Cerebellar nuclear complex (tissue), 1 donor: ENCODE results near the gene CAND1.
"Not testable (repeated sequence)": the region's sequence is repeated elsewhere in the genome, so short reads cannot be mapped to it uniquely, and the experiment has no call there.

Source experiments
- DNase-seq, 2 experiments: peaks; one replicate each; lab custom pipeline; 2025; lab: John Stamatoyannopoulos, UW

Gene CAND1

DNA sequence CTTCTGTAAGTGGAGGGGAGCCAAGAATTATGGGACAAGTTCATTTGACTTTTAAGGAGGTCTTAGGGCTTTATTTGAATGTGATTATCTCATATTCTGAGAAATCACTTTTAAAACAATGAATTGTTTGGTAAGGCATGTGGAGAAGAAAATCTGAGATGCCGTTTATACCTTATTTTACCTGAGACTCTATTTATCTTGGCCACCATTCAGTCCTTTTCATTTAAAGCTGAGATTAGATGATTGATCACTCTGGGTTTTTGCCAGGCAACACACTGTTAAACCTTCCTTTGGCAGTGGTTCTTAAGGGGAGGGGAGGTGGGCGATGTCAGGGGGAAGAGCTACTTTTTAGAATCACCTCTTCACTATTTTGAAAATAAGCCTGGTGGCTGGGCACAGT lies 11.4 kb downstream of the CAND1 start:
- DNase-seq = no peak

- no peak for DNase-seq
Observed at GRCh38 chr12:67284561-67284960, 15.4 kb downstream of the CAND1 start.

DNA sequence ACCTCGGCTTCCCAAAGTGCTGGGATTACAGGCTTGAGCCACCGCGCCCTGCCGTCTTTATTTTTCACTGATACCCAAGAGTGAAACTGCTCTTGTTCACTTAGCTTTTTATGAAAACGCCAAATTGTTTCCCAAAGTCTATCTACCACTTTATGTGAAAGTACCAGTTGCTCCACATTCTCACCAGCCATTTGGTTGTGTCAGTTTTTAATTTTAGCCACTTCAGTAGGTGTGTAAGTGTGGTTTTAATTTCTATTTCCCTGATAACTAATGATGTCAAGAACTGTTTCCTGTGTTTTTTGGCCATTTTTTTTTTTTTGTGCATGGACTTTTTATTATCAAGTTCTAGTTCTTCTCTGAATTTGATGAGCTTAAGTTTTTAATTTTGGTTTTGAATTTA lies 17.1 kb downstream of the CAND1 start:
- DNase-seq = no peak

- no peak for DNase-seq
Observed at GRCh38 chr12:67287311-67287710, 18.2 kb downstream of the CAND1 start.

- no peak for DNase-seq
Observed at GRCh38 chr12:67288561-67288960, 19.4 kb downstream of the CAND1 start.

- DNase-seq = no peak
Observed at GRCh38 chr12:67290378-67290777, 21.2 kb downstream of the CAND1 start.

DNA sequence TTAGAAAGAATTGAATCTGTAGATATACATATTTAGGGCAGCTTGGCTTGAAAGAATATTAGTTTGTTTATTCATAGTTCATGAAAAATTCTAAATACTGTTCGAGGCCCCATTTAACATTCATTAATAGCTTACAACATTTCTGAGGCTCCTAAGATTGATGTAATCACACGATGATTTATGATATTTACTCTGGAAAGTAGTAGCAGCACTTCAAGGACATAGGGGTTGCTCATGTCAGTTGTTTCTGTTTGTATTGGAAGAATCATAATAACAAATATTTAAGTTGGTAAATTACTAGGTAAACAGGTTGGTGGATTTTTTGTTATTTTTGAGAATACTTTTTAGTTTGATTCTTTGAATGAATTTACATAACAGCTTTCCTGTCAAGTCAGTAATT lies 30.4 kb downstream of the CAND1 start:
- no peak for DNase-seq

- DNase-seq = no peak
Observed at GRCh38 chr12:67299926-67300325, 30.8 kb downstream of the CAND1 start.

GRCh38 chr12:67302162-67302561 lies 33.0 kb downstream of the CAND1 start:
- no peak for DNase-seq

DNA sequence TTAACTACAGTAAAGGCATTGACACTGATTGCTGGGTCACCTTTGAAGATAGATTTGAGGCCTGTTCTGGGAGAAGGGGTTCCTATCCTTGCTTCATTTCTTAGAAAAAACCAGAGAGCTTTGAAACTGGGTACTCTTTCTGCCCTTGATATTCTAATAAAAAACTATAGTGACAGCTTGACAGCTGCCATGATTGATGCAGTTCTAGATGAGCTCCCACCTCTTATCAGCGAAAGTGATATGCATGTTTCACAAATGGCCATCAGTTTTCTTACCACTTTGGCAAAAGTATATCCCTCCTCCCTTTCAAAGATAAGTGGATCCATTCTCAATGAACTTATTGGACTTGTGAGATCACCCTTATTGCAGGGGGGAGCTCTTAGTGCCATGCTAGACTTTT lies 36.4 kb downstream of the CAND1 start:
- DNase-seq = no peak

- no peak for DNase-seq
Observed at GRCh38 chr12:67306712-67307111, 37.6 kb downstream of the CAND1 start.

DNA sequence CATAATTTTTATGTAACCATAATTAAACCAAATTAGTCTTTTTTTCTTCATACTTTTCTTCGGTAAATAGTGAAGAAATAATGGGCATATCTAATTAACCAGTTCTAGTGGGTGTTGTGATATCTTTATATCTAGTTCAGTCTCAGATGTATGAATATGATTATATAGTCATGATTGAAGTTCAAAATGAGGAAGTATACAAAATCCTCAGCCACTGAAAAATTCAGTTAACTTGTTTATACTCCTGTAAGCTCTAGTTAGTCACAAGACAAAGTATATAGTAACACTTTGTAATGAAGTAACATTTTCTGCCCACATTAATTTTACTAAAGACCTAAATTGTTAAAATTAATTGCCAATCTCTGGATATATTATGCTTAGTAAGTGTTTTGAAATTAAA lies 46.5 kb downstream of the CAND1 start:
- DNase-seq = no peak

DNA sequence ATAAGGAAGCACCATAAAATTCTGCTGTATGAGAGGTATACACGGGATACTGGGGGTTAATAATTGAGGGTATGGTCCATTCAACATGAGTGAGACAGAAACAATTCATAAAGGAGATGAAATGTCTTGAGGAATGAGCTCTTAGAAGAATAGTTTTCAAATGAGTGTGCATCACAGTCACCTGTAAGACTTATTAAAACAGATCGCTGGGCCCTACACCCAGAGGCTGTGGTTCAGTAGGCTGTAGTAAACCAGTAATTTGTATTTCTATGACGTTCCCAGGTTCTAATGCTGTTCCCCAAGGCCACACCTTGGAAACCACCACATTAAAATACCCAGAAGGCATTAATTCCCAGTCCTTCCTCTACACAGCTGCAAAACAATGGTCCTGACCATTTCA lies 49.6 kb downstream of the CAND1 start:
- no peak for DNase-seq

DNA sequence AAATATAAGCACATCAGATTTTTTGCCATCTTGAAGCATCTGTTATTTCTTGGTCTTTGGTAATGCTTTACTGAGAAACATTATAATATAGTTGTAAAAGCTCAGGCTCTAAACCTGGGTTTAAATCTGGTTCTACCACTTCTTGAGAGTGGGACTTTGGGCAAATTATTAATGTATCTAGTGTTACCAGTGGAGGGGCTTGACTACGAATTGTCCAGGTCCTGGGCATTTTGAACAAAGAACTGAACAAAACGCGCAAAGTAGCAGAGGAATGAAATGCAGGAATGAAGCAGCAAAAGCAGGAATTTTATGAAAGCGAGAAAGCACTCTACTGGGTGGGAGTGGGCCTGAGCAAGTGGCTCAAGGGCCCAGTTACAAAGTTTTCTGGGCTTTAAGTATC lies 50.8 kb downstream of the CAND1 start:
- DNase-seq = no peak

- DNase-seq = no peak
Observed at GRCh38 chr12:67320614-67321295, 51.6 kb downstream of the CAND1 start.

GRCh38 chr12:67322580-67322979 lies 53.4 kb downstream of the CAND1 start:
- no peak for DNase-seq

DNA sequence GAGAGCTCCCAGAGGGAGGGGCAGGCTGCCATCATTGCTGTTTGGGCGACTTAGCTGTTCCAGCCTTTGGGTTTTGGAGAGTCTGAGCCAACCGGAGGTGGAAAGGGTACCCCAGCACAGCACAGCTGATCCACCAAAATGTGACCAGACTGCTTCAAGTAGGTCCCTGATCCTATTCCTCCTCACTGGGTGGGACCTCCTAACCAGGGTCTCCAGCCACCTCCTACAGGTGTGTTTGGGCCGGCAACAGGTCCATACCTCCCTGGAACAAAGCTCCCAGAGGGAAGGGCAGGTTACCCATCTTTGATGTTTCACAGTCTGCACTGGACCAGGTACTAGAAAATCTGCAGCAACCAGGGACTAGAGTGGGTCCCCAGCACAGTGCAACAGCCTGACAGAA lies 53.8 kb downstream of the CAND1 start:
- DNase-seq = no peak

- DNase-seq = no peak
Observed at GRCh38 chr12:67326637-67327036, 57.5 kb downstream of the CAND1 start.

GRCh38 chr12:67327466-67327865 lies 58.3 kb downstream of the CAND1 start:
- DNase-seq = no peak

DNA sequence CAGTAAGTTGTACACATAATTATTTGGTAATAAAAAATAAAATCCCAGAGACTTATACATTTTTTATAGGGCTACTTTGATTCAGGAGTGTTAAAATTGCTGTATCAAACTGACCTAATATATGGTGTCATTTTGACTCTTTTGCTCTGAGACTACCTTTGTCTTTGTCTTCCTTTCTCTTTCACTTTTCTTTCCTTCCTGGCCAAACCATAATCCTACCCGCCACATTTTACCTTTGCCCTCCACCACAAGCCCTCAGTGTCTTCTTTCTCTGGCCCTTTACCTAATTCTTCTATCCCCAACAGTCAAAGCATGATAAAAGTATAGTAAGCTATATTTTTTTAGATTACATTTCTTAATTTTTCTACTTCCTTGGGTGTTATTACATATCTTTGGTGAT lies 62.0 kb downstream of the CAND1 start:
- DNase-seq = no peak

DNA sequence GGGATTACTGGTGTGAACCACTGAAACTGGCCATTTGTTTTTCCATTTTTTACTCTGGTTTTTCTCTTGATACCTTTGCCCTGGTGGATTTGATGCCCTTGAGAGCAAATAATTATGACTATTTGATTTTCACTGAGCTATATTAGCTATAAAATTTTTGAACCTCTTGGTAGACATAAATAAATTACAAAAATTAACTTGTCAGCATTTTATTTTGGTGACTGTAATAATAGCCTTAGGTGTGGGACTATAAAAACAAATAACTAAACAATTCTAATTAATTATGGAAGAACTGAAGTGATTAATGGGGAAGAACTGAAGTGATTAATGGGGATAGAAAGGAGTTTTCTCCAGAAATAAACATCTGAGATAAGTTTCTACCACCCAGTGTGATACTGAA lies 62.7 kb downstream of the CAND1 start:
- DNase-seq = no peak

DNA sequence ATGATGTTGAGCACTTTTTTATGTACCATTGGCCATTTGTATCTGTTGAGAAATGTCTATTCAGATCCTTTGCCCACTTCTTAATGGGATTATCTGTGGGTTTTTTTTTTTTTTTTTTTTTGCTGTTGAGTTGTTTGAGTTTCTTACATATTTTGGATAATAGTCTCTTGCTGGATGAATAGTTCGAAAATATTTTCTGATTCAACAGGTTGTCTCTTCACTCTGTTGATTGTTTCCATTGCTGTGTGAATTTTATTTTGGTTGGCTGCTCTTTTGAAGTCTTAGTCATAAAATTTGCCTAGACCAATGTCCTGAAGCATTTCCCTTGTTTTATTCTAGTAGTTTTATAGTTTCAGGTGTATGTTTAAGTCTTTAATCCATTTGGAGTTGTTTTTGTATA lies 64.5 kb downstream of the CAND1 start:
- DNase-seq = no peak

DNA sequence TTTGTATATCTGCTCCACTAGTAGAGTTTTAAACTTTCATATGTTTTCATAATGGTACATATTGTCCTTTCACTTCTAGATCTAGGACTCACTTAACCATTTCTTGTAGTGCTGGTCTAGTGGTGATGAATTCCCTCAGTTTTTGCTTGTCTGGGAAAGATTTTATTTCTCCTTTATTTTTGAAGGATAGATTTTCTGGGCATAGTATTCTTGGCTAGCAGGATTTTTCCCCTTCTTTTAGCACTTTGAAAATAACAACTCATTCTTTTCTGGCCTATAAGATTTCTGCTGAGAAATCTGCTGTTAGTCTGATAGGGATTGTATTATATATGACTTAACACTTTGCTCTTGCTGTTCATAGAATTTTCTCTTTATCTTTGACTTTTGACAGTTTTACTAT lies 69.3 kb downstream of the CAND1 start:
- no peak for DNase-seq

- no peak for DNase-seq
Observed at GRCh38 chr12:67339530-67339929, 70.4 kb downstream of the CAND1 start.

GRCh38 chr12:67341086-67341485 lies 71.9 kb downstream of the CAND1 start:
- DNase-seq = not testable (repeated sequence)
